ENCODE data around the gene PPP1R14C.

- TF ChIP-seq CTCF (conservative IDR thresholded peaks at IDR 0.05): no peak
- no peak for TF ChIP-seq EZH2 (IDR thresholded peaks at IDR 0.05; ENCODE audit: low read depth)
These were observed 24.2 kb upstream of the PPP1R14C start for GRCh38 chr6:150118627-150119026.

Data from PC-9 (cell line).